Measurements from ENCODE around the gene KCNN4.

GRCh38 chr19:43774103-43774939 is 6.5 kb downstream of the KCNN4 start:
- TF ChIP-seq, protein P1, sequence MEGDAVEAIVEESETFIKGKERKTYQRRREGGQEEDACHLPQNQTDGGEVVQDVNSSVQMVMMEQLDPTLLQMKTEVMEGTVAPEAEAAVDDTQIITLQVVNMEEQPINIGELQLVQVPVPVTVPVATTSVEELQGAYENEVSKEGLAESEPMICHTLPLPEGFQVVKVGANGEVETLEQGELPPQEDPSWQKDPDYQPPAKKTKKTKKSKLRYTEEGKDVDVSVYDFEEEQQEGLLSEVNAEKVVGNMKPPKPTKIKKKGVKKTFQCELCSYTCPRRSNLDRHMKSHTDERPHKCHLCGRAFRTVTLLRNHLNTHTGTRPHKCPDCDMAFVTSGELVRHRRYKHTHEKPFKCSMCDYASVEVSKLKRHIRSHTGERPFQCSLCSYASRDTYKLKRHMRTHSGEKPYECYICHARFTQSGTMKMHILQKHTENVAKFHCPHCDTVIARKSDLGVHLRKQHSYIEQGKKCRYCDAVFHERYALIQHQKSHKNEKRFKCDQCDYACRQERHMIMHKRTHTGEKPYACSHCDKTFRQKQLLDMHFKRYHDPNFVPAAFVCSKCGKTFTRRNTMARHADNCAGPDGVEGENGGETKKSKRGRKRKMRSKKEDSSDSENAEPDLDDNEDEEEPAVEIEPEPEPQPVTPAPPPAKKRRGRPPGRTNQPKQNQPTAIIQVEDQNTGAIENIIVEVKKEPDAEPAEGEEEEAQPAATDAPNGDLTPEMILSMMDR (IDR thresholded peaks at IDR 0.05) = peak; percentile 36 to 75 (median 54)
- TF ChIP-seq POLR2A (IDR thresholded peaks at IDR 0.05) = no peak

Data from heart left ventricle (tissue), 13 donors.